Epithelial cell of prostate (primary cell): Measurements from ENCODE around the gene ZFPL1.
"Not testable (repeated sequence)": the region's sequence is repeated elsewhere in the genome, so short reads cannot be mapped to it uniquely, and the experiment has no call there.

Experiments used
- DNase-seq: peaks from one replicate; pipeline ENCODE4 v3.0.0-alpha.2; 2011; ENCODE audit warnings: low read depth, low spot score
- H3K27ac ChIP-seq: fragments of 450-650 bp; 2 replicates; pipeline ENCODE4 v1.5.1; 2017; ENCODE audit warnings: mild to moderate bottlenecking

Gene ZFPL1

DNA sequence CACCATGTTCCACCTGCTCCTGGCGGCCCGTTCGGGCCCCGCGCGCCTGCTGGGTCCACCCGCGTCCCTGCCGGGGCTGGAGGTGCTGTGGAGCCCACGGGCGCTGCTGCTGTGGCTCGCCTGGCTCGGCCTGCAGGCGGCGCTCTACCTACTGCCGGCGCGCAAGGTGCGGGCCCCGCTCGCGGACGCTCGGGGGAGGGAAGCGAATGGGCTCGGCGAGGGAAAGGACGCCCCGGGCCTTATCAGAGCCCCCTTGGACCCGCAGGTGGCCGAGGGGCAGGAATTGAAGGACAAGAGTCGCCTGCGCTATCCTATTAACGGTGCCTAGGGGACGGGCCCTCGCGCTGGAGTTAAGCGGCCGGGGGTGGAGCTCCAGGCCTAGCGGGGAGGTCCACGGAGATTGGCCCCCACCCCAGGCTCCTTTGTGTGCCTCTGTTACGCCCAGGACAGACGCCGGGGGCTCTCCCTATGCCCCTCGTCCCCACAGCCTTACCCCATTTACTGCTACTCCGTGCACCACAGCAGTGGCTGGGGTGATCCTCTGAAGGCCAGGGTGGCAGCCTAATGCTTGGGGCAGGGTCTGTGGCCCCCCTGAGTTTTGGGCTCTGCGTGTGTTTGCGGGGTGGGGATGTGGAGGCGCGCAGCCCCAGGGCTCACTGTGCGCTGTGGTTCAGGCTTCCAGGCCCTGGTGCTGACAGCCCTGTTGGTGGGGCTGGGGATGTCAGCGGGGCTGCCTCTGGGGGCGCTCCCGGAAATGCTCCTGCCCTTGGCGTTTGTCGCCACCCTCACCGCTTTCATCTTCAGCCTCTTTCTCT, 28.7 kb downstream of the ZFPL1 start:
- no peak for DNase-seq
- H3K27ac ChIP-seq = no peak overlapping the region

DNA sequence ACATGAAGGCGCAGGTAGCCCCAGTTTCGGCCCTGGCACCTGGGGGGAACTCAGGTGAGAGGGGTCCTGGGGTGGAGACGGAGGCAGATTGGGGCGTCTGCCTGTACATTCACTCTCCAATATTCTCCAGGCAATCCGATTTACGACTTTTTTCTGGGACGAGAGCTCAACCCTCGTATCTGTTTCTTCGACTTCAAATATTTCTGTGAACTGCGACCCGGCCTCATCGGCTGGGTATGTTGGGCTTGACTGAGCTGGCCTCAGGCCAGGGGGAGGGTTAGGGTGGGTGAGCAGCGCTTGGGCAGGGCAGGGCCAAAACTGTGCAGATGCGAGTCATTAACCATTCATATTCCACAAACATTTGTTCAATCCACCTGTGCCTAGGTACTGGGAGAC, 29.3 kb downstream of the ZFPL1 start:
- no peak overlapping the region for H3K27ac ChIP-seq
- DNase-seq = no peak

DNA sequence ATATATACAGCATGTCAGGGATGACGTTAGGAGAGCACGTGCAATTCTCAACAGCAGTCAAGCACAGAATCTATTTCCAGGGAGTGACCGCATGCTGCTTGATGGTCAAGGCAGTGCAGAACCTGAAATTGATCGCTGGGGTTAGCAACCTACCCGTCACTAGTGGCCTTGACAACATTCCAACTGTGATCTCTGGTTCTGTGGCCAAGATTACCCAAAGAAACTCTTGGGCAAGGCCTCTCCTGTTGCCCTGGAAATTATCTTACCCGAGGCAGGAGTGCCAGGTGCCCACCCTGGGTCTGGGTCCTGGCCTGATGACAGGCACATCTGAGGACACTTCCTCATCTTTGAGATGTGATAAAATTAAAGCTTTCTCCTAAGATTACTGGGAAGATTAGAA, 29.8 kb downstream of the ZFPL1 start:
- no peak for DNase-seq
- H3K27ac ChIP-seq = no peak overlapping the region

DNA sequence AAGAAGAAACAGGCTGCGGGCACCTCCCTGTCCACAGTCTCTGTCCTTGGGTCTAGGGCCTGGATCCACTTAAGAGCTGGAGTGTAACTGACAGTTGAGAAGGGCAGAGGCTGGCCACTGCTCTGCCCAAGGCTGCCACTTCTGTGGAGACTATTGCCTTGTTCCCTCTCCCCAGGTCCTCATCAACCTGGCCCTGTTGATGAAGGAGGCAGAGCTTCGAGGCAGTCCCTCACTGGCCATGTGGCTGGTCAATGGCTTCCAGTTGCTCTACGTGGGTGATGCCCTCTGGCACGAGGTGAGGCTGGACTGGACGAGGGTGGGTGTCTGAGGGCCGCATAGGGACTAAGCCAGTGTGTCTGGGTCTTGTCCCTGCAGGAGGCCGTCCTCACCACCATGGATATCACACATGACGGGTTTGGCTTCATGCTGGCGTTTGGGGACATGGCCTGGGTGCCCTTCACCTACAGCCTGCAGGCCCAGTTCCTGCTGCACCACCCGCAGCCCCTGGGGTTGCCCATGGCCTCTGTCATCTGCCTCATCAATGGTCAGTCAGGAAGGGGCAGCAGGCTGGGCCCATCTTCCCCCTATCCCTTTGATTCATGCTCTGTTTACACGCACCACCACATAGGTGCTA, 30.6 kb downstream of the ZFPL1 start:
- no peak for DNase-seq
- no peak overlapping the region for H3K27ac ChIP-seq

DNA sequence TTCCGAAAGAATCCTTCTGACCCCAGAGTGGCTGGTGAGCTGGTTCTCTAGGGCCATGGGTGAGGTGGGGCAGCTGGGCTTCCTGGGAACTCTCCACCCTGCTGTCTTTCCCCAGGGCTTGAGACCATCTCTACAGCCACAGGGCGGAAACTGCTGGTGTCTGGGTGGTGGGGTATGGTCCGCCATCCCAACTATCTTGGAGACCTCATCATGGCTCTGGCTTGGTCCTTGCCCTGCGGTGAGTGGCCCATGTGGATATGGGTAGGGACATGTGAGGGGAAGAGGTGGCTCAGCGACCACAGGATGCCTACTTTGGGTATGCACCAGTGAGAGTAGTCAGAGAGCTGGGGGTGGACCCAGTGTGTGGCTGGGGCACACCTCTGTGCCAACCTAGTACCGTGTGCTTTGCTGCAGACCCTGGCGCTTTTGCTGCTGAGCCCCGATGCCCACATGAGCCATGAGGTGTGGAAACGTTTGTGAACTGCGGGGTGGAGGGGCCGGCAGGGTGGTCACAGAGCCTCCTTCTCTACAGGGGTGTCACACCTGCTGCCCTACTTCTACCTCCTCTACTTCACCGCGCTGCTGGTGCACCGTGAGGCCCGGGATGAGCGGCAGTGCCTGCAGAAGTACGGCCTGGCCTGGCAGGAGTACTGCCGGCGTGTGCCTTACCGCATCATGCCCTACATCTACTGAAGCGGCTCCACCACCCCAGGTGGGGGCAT, 31.5 kb downstream of the ZFPL1 start:
- H3K27ac ChIP-seq = peak overlapping the region; percentile 93
- no peak for DNase-seq

DNA sequence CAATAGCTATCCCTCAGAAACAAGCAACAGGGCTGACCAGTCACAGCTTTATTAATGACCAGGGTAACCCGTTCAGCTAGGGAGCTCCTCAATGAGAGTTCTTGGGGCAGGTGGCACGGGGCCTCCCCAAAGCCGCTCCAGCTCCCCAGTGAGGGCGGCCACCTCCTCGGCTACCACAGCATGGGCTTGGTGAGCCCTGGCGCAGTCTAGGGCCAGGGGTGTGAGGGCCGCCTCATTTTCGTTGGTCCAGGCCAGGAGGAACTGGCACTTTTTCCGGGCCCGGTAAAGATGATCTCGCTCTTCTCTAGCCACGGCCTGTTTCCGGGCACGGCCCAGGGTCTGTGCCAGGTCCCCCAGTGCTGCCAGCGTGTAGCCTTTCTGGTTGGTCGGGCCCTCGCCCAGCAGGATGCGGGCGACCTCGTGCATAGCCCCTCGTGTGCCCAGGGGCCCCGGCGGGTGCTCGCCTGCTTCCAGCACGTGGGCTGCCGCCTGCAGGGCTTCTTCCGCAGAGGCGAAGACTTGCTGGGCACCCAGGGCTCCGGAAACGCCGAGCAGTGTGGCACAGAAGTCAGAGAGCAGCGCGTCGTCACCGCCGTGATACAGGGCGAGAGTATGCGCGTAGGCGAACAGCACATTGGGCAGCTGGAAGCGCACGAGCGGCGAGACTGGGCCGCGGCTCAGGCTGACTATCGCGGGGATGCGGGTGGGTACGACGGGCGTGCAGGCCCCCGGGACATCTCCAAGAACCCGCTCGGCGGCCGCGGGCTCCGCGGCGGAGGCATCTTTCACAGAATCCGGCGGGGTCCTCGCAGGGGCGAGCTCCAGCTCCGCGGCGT, 32.6 kb downstream of the ZFPL1 start:
- DNase-seq = no peak
- peak overlapping the region; percentile 93 for H3K27ac ChIP-seq

DNA sequence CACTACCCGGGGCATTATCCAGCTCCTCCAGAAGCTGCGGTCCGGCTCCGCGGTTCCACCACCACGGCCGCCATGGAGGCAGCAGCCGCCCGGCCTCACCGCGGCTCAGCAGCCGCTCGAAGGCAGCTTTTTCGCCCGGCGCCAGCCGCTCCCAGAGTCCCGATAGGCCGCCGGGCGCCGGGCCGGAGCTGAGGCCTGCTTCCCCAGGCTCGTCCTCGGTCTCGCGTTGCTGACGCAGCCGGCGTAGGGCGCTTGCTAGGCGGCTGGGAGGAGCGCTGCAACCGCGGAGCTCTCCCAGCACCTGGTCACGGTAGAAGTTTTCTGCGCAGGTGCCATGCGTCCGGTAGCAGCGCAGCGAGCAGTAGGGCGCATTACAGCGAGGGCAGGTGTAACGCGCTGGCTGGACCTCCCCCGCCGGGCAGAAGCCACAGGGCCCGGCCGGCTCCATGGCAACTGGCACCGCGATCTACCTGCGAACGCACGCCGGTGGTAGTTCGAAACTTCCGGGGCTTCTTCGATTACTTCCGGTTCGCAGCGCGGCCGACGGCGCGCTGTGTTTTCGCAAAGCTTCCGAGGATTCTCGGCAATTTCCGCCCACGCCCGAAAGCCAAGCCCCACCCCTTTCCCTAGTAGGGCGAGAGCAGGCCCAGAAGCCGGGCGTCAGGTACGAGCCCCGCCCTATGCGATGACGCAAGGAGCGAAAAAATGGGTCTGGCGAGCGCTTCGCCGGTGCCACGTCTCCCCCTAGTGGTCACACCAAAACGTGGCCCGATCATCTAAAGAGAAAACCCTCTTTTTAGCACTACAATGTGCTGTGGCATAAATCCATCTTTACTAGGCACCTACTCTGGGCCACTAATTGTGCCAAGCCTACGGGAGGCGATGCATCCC, 33.4 kb downstream of the ZFPL1 start, which contains the start of gene ZNHIT2:
ZNHIT2 (minus strand) TSS at position 496 of the 891 bp plus-strand sequence; CDS start at position 448, 48 bp downstream.
- DNase-seq = peak; percentile 93
- H3K27ac ChIP-seq = peak within 1 kb of the TSS; percentile 93

DNA sequence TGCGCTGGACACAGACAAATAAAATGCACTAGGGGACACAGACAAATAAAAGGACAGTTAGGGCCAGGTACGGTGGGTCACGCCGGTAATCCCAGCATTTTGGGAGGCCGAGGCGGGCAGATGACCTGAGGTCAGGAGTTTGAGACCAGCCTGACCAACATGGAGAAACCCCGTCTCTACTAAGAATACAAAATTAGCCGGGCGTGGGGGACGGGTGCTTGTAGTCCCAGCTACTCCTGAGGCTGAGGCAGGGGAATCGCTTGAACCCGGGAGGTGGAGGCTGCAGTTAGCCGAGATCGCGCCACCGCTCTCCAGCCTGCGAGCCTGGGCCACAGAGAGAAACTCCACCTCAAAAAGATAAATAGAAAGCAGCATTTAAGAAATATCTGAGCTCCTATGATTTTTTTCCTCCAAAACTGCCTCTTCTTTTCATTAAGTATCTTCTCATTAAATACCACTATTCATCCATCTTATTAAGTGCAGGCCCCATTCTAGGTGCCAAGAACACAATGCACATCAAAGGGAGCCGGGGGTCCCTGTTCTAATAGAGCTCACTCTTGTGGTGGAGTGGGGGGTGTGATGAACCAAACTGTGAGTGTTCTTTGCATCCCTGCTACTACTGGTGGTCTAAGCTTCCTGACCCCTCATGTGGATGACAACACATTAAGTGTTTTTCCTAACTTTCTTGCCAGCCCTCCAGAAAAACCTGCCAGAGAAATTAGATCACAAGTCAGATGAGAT, 34.2 kb downstream of the ZFPL1 start:
- no peak for DNase-seq
- peak overlapping the region; percentile 93 for H3K27ac ChIP-seq

DNA sequence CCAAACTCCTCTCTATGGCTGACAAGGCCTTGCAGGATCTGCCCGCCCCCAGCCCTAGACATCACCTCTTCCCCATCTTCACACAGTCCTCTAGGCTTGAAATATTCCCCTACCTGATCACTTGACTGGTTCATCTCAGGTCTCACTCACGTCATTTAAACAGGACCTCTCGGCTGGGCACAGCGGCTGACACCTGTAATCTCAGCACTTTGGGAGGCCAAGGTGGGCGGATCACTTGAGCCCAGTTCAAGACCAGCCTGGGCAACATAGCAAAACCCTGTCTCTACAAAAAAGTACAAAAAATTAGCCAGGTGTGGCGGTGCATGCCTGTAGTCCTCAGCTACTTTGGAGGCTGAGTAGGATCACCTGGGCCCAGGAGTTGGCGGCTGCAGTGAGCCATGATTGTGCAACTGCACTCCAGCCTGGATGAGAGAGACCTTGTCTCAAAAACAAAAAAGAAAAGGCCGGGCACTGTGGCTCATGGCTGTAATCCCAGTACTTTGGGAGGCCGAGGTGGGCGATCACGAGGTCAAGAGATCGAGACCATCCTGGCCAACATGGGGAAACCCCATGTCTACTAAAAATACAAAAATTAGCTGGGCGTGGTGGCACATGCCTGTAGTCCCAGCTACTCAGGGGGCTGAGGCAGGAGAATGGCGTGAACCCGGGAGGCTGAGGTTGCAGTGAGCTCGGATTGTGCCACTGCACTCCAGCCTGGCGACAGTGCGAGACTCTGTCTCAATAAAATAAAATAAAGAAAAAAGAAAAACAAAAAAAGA, 35.1 kb downstream of the ZFPL1 start:
- not testable (repeated sequence) for DNase-seq
- H3K27ac ChIP-seq = peak overlapping the region; percentile 93

DNA sequence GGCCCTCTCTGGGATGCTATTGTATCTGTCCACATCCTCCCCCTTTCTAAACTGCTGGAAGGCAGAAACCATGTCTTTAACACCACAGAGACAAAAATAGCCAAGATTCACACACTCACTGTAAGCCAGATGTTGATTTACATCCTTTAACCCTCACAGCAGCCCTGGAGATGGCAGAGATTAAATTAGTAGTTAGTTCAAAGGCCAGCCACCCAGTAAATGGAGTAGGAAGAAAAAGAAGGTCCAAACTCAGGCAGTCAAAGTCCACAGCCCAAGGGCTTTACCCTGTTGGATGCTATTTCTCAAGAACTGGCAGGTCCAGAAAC, 35.6 kb downstream of the ZFPL1 start:
- DNase-seq = no peak
- peak overlapping the region; percentile 93 for H3K27ac ChIP-seq

DNA sequence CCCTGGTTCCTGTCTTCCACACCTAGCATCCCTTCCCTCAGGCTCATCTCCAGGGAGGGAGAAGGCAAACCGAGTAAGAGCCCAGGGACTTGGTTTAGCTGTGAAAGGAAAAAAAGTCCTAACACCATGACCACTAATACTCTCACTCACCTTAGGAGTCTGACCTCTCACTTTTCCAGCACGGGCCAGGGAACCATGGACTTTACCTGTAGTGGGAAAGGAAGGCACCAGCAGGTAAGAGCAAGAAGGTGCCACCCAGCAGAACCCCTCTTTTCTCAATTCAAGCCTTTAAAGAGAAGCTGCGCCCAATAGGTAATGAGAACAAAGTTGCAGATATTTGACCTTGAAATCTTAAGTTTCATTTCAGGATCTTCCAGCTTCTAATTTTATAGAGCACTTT, 36.8 kb downstream of the ZFPL1 start:
- H3K27ac ChIP-seq = peak overlapping the region; percentile 93
- no peak for DNase-seq

DNA sequence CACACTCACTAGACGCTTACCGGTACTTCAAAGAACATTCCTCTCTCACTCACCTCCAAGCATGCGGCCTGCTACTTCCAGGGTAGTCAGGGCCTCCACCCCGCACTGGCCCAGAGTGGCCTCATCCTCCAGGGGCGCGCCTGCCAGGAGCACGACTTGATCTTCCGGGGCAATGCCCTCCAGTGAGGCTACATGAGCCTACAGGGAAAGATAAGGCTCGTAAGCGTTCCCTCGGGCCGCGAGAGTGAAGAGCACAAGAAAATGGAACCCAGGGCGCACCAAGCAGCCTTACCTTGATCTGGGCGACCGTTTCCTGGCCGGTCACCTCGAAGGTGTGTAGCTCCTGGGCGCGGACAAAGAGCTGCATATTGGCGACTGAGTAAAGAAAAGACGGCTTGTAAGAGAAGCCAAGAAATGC, 37.4 kb downstream of the ZFPL1 start:
- peak overlapping the region; percentile 93 for H3K27ac ChIP-seq
- DNase-seq = no peak

DNA sequence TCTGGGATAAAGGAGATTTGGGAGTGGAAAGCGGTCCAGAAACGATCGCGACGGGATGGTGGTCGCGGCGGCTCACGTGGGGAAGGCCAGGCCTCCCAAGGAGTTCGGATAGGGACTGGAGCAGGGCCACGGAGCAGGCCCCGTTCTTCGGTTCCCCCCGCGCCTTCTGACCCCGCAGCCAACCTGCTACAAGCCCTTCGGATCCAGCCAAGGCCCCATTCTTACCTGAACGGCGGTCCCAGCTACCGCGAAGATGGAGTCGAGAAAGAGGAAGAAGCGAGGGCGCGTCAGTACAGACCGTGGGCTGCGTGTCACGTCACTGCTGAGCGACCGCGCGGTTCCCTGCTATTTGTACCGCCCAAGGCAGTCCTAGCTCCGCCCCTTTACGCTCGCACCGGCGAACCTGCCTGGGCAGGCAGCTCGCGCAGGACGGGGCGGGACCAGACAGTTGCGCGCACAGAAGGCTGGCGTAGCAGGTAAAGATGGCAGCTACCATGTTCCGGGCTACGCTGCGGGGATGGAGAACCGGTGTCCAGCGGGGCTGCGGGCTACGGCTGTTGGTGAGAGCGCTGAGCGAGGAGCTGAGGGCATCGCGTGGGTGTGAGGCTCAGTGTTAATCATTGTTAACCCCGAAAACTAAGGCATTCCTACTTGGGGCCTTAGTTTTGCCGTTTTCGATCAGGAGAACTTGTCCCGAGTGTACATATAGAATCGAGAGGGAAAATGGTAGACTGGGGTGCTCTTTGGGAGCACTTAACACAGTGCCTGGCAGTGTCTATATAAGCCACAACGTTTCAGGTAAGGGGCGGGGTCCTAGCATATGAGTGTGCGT, 38.1 kb downstream of the ZFPL1 start, which contains the start of the genes FAU and MRPL49:
FAU (minus strand) TSS at position 270 of the 832 bp plus-strand sequence. CDS start 321 bp downstream, outside the sequence.
MRPL49 (plus strand) TSS at position 457 of the 832 bp plus-strand sequence; CDS start at position 483, 26 bp downstream.
- DNase-seq = peak; percentile 93
- peak within 1 kb of the TSS; percentile 93 for H3K27ac ChIP-seq

DNA sequence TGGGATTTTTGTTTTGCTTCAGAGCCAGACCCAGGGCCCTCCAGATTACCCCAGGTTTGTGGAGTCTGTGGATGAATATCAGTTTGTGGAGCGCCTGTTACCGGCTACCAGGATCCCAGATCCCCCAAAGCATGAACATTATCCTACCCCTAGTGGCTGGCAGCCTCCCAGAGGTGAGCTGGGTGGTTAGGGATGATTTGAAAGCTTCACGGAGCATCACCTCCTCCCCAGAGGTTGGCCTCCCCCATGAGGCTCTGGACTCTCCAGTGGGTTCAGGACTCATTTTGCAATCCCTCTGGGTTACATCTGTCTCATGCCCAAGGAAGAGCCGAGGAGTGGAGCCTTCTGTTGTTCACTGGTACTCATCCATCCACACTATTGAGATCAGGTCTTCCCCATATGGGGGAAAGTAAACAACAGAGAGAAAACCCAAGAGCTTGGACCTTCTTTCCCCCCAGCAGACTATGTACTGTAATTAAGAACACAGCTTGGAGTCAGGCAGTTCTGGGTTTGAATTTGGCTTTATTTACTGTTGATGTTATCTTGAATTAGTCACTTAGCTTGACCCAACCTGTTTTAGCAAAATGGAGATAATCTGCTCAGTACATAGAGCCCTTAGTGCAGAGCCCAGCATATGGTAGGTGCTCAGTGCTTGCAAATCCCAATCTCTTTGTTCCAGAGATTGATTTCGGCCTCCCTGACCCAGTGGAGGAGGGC, 40.6 kb downstream of the ZFPL1 start:
- no peak for DNase-seq
- no peak overlapping the region for H3K27ac ChIP-seq

DNA sequence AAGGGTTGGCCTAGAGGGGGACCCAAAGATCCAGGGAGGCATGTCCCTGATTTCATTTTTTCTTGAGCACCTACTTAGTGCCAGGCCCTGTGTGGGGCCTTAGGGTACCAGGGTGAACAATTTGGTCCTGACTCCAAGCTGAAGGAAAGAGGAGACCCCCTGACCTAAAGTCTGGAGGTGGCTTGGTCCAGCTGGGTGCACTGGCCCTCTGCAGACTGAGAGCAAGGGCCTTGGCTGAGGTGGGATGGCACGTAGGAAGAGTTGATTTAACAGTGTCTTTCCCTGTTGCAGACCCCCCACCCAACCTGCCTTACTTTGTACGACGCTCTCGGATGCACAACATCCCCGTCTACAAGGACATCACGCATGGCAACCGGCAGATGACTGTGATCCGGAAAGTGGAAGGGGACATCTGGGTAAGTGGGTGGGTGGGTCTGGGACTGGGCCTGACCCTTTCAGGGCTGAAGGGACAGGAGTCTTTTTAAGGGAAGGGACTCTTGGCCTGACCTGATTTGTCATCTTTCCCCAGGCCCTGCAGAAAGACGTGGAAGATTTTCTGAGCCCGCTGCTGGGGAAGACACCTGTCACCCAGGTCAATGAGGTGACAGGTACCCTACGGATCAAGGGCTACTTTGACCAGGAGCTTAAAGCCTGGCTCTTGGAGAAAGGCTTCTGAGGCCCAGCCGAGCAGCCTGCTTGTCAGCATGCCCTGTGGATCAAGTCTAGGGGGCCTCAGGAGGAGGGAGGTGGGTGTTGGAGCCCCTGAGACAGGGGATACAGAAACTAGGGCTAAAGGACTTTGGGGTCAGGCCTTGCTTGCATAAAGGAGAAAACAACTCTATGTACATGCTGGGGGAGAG, 41.4 kb downstream of the ZFPL1 start:
- DNase-seq = no peak
- no peak overlapping the region for H3K27ac ChIP-seq
